Measurements from ENCODE around the gene USO1. TPM values are rescaled to one million over a fixed set of nuclear protein-coding genes. Genes with fewer than 3 reads are reported as not detected.

The USO1 gene
- total RNA-seq, 4 donors from 2014 or later, result 61.0 to 103 (median 74.4) TPM

DNA sequence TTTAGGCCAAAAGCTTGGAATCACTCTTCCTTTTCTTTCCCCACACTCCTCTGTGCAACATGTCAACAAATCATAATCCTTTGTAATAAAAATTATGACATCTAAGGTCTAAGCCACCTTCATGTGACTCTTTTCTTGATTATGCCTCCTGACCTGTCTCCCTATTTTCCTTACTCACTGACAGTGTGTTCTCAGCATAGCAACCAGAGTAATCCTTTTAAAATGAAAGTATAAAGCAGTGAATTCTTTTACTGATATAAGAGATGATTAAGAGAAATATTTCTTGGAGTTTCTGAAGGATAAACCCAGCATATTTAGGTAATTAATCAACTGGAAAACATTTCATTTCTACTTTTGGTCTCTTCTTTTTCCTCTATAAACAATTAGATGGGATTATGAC, 44.7 kb downstream of the USO1 start:
- Histone ChIP-seq H3K36me3 (peaks cover 0 to 57% (median 22%) of the 10 kb centered on the region in 4 donors), H3K4me1 (peaks cover 0 to 9% (median 8%) of the 10 kb centered on the region in 4 donors), H3K4me3 (no peak overlapping the region), H3K9me3 (no peaks in the 10 kb centered on the region), H3K27ac (replicated peaks in 1 of 4) (no peak overlapping the region), H3K27me3 (no peaks in the 10 kb centered on the region)
- no peak for DNase-seq (ENCODE audit: extremely low spot score)
- TF ChIP-seq POLR2A (IDR thresholded peaks at IDR 0.05; ENCODE audit: low read depth) (no peak), POLR2AphosphoS5 (IDR thresholded peaks at IDR 0.05) (no peak), EP300 (IDR thresholded peaks at IDR 0.05) (no peak)
- TF ChIP-seq, protein P1, sequence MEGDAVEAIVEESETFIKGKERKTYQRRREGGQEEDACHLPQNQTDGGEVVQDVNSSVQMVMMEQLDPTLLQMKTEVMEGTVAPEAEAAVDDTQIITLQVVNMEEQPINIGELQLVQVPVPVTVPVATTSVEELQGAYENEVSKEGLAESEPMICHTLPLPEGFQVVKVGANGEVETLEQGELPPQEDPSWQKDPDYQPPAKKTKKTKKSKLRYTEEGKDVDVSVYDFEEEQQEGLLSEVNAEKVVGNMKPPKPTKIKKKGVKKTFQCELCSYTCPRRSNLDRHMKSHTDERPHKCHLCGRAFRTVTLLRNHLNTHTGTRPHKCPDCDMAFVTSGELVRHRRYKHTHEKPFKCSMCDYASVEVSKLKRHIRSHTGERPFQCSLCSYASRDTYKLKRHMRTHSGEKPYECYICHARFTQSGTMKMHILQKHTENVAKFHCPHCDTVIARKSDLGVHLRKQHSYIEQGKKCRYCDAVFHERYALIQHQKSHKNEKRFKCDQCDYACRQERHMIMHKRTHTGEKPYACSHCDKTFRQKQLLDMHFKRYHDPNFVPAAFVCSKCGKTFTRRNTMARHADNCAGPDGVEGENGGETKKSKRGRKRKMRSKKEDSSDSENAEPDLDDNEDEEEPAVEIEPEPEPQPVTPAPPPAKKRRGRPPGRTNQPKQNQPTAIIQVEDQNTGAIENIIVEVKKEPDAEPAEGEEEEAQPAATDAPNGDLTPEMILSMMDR (IDR thresholded peaks at IDR 0.05), result no peak
- intact Hi-C loops (cut with DNase I), result no loop called here

DNA sequence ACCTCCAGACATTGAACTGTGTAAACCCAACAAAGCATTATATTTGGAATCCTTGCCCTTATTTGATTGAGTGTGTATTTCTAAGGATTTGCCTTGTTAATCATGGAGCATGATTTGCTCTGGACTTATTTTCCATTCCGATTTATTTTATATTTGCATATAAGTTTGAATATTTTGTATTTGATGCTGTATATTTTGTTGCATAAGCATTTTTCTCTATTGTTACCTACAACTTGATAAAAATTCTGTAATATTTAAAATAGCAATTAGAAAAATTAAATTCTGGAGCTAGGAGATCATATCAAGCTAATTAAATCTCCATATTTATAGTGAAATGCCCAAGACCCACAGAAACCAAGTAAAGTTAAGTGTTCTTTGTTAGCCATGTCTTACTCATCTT, 47.2 kb downstream of the USO1 start:
- WGBS, result 0% methylated on average over 1 of the region's 1 CpG
- no peaks in the 10 kb centered on the region for H3K27me3 ChIP-seq
- DNase-seq (ENCODE audit: extremely low spot score), result no peak
- intact Hi-C loops (cut with DNase I), result no loop called here
- peaks cover 20 to 75% (median 43%) of the 10 kb centered on the region in 4 donors for H3K36me3 ChIP-seq
- H3K9me3 ChIP-seq, result no peaks in the 10 kb centered on the region
- no peak overlapping the region for H3K27ac ChIP-seq (replicated peaks in 1 of 4)
- TF ChIP-seq POLR2AphosphoS5 (IDR thresholded peaks at IDR 0.05), result no peak
- TF ChIP-seq, protein P1 (IDR thresholded peaks at IDR 0.05), result no peak
- no peak for TF ChIP-seq EP300 (IDR thresholded peaks at IDR 0.05)
- no peak for TF ChIP-seq POLR2A (IDR thresholded peaks at IDR 0.05; ENCODE audit: low read depth)
- H3K4me1 ChIP-seq, result peaks cover 0 to 9% (median 8%) of the 10 kb centered on the region in 4 donors
- H3K4me3 ChIP-seq, result no peak overlapping the region

DNA sequence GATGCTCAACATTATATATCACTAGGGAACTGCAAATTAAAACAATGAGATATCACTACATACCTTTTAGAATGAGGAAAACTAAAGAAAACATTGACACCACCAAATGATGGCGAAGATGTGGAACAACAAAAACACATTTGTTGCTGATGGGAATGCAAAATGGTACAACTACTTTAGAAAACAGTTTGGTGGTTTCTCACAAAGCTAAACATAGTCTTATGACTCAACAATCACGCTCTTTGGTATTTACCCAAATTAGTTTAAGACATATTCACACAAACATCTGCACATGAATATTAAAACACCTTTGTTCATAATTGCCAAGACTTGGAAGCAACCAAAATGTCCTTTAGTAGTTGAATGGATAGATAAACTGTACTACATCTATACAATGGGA, 53.2 kb downstream of the USO1 start:
- TF ChIP-seq POLR2AphosphoS5 (IDR thresholded peaks at IDR 0.05) (no peak), POLR2A (IDR thresholded peaks at IDR 0.05; ENCODE audit: low read depth) (no peak), EP300 (IDR thresholded peaks at IDR 0.05) (no peak)
- TF ChIP-seq, protein P1 (IDR thresholded peaks at IDR 0.05), result no peak
- no peak overlapping the region for H3K4me3 ChIP-seq
- DNase-seq (ENCODE audit: extremely low spot score), result no peak
- H3K9me3 ChIP-seq, result no peaks in the 10 kb centered on the region
- H3K4me1 ChIP-seq, result no peaks in the 10 kb centered on the region
- H3K27me3 ChIP-seq, result no peaks in the 10 kb centered on the region
- H3K36me3 ChIP-seq, result peaks cover 37 to 90% (median 63%) of the 10 kb centered on the region in 4 donors
- intact Hi-C loops (cut with DNase I), result no loop called here
- no peak overlapping the region for H3K27ac ChIP-seq (replicated peaks in 1 of 4)
- 100% methylated on average over 2 of the region's 2 CpGs for WGBS

DNA sequence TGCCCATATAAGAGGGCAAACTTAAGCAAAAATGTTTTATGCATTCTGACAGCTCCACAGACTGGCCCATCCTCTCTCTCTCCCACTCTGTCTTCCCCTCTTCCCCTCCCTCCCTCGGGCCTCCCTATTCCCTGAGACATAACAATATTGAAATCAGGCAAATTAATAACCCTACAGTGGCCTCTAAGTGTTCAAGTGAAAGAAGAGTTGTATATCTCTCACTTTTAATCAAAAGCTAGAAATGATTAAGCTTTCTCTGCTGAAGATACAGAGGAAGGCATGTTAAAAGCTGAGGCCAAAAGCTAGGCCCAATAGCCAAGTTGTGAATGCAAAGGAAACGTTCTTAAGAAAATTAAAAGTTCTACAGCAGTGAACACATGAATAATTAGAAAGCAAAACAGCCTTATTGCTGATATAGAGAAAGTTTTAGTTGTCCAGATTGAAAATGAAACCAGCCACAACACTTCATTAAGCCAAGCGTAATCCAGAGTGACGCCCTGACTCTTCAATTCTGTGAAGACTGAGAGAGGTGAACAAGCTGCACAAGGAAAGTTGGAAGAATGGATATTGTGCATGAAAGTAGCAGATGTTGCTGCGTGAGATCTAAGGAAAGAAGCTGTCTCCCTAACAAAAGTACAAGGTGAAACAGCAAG, 54.9 kb downstream of the USO1 start:
- Histone ChIP-seq H3K4me3 (no peak overlapping the region), H3K4me1 (no peaks in the 10 kb centered on the region), H3K27ac (replicated peaks in 1 of 4) (no peak overlapping the region), H3K27me3 (no peaks in the 10 kb centered on the region), H3K36me3 (peaks cover 42 to 99% (median 71%) of the 10 kb centered on the region in 4 donors), H3K9me3 (no peaks in the 10 kb centered on the region)
- no peak for TF ChIP-seq POLR2A (IDR thresholded peaks at IDR 0.05; ENCODE audit: low read depth)
- TF ChIP-seq POLR2AphosphoS5 (IDR thresholded peaks at IDR 0.05), result no peak
- TF ChIP-seq, protein P1 (IDR thresholded peaks at IDR 0.05), result no peak
- no peak for TF ChIP-seq EP300 (IDR thresholded peaks at IDR 0.05)
- DNase-seq (ENCODE audit: extremely low spot score), result no peak
- intact Hi-C loops (cut with DNase I), result no loop called here
- WGBS, result 89% methylated on average over 5 of the region's 5 CpGs

DNA sequence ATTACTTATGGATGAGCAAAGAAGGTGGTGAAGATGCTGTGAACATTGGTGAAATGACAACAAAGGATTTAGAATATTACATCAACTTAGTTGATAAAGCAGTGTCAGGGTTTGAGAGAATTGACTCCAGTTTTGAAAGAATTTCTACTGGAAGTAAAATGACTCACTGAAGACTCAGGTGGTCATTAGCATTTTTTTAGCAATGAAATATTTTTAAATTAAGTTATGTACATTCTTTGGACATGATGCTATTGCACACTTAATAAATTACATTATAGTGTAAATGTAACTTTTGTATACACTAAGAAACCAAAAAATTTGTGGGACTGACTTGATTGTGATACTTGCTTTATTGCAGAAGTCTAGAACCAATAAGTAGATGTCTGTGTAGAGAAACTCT, 56.9 kb downstream of the USO1 start:
- DNase-seq (ENCODE audit: extremely low spot score), result no peak
- Histone ChIP-seq H3K27ac (replicated peaks in 1 of 4) (no peak overlapping the region), H3K4me1 (no peaks in the 10 kb centered on the region), H3K27me3 (no peaks in the 10 kb centered on the region), H3K4me3 (no peak overlapping the region), H3K36me3 (peaks cover 24 to 93% (median 62%) of the 10 kb centered on the region in 4 donors), H3K9me3 (no peaks in the 10 kb centered on the region)
- intact Hi-C loops (cut with DNase I), result no loop called here
- TF ChIP-seq, protein P1 (IDR thresholded peaks at IDR 0.05), result no peak
- TF ChIP-seq POLR2AphosphoS5 (IDR thresholded peaks at IDR 0.05) (no peak), POLR2A (IDR thresholded peaks at IDR 0.05; ENCODE audit: low read depth) (no peak), EP300 (IDR thresholded peaks at IDR 0.05) (no peak)
